SHP77 (cell line): ENCODE results near the gene APOL1.
A peak's percentile ranks its signal among the peaks of the same experiment; 100 is the strongest.

Source experiments
- DNase-seq, 2 experiments: peaks; one replicate each; lab custom pipeline; 2025; lab: John Stamatoyannopoulos, UW

The APOL1 gene

GRCh38 chr22:36291831-36292740, 39.2 kb downstream of the APOL1 start:
- no peak for DNase-seq

DNA sequence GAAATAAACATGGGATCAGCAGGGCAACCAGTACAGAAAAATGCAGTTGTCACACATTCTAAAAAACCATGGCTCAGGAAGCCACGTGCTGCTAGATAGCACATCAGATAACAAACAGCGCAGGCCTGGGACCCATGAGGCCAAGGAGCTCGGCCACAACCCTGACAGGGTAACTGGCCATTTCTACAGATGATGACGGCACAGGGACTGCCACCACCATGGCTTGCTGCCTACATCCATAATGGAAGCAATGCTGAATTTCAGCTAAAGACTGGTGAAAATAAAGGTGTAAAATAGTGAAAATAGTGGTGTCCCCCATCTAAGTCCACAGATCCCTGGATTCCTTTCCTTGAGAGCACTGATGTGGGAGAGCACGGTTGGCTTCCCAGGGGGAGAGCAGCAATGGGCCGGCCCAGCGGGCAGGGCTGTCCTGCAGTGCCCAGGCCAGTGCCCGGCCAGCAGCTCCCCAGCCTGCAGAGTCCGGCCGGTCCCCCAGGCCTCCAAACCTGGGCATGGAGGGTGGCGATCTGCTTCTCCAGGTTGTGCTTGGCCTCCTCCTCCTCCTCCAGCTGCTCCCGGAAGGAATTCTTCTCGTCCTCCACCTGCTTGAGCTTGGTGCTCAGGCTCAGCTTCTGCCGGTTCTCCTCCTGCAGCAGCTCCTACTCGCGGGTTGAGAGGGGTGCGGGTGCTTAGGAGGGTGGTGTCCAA, 40.0 kb downstream of the APOL1 start:
- DNase-seq = no peak

GRCh38 chr22:36293606-36294292, 40.8 kb downstream of the APOL1 start:
- no peak for DNase-seq

DNA sequence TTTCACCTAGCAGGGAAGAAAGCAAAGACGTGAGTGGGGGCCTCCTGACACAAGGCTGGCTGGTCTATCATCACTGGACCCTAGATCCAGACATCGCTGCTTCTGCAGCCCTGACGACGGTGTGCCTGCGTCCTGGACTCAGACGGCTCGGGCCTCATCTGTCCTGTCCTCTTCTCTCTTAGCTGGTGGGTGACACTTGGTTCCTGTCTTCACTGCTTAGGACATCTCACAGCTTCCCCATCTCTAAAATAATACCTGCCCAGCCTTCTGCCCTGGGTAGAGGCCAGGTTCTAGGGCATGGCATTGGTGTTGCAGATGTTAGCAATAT, 41.3 kb downstream of the APOL1 start:
- no peak for DNase-seq

- no peak for DNase-seq
Observed at GRCh38 chr22:36294801-36295200, 41.9 kb downstream of the APOL1 start.

DNA sequence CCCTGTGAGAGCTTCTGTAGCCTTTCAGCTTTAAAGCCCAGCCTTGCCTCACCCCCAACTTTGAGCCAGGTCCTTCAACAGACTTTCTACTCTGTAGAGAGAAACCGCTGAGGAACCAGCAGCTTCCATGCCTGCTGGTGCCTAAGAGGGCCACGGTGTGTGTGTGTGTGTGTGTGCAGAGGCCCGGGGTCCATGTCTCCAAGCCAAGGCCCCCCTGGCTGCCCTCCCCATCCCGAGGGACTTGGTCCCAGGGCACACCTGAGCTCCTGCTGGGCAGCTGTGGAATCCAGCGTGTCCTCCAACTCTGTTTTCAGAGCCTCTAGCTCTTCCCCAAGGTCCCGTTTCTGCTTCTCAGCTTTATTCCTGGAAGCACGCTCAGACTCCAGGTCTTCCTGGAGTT, 42.3 kb downstream of the APOL1 start:
- DNase-seq = no peak

DNA sequence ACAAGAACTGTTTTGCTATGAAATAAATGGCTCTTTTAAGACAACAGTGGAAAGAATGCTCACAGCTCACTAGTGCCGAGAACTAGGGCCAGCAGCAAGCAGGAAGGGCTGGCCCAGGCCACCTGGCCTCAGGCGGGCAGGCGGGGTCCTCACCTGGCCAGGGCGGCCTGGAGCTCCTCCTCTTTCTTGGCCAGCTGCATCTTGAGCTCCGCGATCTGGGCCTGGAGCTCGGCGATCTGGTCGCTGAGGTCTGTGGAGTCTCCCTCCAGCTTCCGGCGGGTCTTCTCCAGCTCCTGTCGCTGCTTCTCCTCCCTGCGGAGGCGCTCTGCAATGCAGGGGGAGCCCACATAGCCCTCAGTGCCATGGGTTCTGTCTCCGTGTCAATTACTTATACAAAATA, 43.8 kb downstream of the APOL1 start:
- DNase-seq = no peak

GRCh38 chr22:36297568-36297967, 44.6 kb downstream of the APOL1 start:
- DNase-seq = no peak

GRCh38 chr22:36298118-36298517, 45.2 kb downstream of the APOL1 start:
- DNase-seq = no peak

DNA sequence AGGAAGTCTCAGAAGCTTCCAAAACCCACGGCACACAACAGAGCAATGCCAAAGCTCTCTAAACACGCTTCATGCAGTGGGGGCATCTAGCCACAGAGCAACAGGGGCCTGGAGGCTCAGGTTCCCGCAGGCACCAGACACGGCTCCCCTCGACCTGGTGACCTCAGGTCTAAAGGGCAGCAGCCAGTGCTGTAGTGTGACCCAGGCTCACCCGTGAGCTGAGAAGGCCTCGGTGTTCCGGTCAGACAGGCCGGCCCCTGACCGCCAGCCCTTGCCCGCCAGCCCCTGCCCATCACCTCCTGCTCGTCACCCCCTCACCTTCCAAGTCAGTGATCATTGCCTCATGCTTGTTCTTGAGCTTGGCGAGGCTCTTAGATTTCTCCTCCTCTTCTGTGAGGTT, 45.7 kb downstream of the APOL1 start:
- DNase-seq = no peak

DNA sequence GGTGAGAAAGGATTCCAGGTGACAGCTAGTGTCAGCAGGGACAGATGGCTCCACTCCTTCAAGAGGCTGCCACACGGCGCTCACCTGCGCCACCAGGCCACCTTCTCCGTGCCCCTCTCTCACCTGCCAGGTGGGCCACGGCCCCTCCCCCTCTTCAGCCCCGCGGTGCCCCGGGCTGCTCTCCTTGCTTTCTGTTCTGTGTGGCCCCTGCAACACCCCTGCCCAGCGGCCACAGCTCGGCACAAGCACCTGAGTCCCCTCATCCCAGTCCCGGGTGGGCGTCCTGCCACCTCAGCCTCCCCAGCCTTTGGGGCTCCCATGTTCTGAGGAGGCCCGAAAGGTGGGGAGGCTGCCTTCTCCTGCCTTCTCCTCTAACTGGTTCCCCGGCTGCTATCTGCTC, 46.4 kb downstream of the APOL1 start:
- no peak for DNase-seq

- DNase-seq = no peak
Observed at GRCh38 chr22:36299911-36300310, 47.0 kb downstream of the APOL1 start.

- no peak for DNase-seq
Observed at GRCh38 chr22:36300396-36301212, 47.7 kb downstream of the APOL1 start.

DNA sequence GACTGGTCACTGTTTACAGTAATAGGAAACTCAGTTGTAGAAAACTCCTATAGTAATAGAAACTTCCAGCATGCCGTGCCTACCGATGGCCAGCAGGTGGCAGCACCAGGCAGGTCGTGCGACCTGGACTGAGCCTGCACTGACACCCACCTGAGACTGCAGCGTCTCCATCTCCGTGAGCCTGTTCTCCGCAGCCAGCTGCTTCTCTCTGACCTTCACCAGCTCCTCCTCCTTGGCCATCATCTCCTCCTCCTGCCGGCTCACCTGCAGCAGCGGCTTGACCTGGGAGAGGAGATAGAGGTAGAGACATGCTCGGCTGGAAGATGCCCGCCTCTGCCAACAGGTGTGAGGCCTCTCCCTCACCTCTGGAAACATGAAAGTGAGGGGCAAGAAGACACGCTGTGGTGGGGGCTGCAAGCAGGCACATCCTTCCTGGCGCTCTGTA, 48.5 kb downstream of the APOL1 start:
- DNase-seq = peak; percentile 52 to 54

DNA sequence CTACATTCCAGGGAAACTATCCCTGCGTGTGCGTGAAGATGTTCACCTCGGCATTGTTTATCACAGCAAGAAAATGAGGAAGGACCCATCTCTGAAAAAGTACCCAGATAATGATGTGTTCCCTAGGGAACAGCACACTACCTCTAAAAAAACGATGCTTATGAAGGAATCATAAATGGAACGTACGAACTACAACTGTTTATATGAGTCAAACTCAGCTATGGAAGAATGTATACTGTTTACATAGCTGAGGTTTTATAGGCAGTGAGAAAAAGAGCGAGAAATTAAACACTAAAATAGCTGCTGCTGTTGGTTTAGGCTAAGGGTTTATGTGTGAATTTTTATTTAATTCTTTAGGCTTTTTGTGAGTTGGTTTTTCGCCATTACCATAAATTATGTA, 48.9 kb downstream of the APOL1 start:
- DNase-seq = no peak

- no peak for DNase-seq
Observed at GRCh38 chr22:36302439-36303114, 49.6 kb downstream of the APOL1 start.

DNA sequence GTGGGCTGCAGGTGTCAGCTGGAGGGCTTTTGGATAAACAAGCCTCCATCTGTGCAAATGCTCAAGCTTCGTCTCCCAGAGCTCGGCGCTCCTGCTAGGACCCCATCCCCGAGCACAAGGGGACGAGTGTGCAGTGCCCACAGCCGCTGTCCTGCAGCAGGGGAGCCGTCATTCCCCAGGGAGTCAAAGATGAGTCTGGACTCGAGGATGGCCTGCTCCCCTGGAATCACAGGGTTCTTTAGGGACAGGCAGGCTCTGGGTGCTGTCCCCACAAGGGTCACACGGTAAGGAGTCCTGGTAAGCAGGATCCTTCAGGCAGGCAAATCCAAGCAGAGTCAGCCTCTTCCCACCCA, 50.2 kb downstream of the APOL1 start:
- no peak for DNase-seq

DNA sequence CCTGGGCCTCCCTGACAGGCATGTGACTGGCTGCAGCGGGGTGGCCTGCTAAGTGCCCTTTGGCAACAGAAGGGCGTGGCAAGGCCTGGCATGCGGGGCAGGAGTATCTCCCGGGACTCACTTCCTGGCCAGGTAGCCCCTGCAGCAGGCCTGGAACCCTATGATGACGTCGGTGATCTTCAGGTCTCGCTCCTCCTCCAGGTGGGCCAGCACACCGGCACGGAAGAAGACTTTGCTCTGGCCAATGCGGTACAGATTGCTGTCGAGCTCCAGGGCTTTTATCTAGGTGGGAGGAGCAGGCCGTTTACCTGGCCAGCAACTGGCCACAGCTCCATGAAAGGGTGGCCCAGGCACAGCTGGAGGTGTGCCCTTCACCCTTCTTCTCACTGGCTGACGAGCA, 50.9 kb downstream of the APOL1 start:
- DNase-seq = no peak

DNA sequence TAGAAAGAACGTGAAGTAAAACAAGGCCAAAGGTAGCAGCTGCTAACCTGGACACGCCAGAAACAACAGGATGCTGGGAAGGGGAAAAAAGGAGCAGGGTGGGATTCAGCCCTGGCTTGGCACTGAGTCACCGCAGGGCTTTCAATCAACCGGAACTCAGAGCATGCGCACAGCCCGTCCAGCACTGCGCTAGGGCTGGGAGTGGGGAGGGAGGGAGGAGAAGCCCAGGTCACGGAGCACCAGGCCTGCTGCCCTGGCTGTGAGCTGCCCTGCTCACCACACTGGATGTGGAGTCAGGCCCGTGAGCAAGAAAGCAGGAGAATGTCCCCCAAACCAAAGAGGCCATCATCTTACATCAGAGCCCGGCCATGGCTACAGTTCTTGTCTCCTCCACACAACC, 51.5 kb downstream of the APOL1 start:
- DNase-seq = no peak

- no peak for DNase-seq
Observed at GRCh38 chr22:36305813-36306212, 52.9 kb downstream of the APOL1 start.

DNA sequence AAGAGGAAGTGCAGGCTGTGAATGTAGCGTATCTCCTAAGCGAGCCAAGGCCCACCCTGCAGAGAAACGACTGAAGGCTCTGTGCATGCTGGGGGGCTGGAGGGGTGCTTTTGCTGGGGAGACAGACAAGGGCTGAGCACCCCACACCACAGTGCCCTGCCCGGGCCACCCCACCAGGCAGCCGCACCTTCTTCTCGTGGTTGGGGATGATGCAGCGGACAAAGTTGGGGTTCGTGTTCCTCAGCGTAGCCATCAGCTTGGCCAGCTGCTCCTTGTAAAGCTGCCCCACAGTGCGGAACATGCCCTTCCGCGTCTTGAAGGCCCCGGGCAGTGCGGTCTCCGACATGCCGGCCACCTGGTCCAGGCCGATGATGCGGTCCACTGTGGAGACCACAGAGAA, 53.3 kb downstream of the APOL1 start:
- no peak for DNase-seq

DNA sequence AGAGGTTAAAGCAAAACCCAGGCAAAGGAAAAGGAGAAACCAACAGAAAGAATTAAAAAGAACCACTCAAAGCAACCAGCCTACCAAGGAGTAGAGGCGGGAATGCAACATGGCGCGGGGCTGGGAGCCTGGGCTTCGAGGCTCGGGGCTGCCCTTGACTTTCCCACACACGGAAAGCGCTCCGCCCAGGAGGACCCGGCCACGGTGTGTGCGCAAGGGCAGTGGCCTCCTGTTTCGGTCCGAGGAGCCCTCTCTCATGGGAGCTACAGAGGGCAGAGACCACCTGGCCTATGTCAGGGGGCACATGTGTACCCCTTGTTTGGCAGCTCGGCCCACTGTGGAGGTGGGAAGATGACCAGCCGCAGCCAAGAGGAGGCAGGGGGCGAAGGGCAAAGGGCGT, 55.9 kb downstream of the APOL1 start:
- DNase-seq = no peak
